ENCODE results near the gene ZNF24.

The ZNF24 gene

GRCh38 chr18:35348001-35348400 is 3.8 kb upstream of the ZNF24 start:
- H3K36me3 ChIP-seq (ENCODE audit: control insufficient read depth, insufficient read depth, low read length), result no peaks in the 10 kb centered on the region
- peaks cover 8% of the 10 kb centered on the region for H3K9me3 ChIP-seq (ENCODE audit: control insufficient read depth, insufficient read depth, low read length)
- H3K4me1 ChIP-seq (ENCODE audit: control insufficient read depth, insufficient read depth, low read length), result peaks cover 3% of the 10 kb centered on the region

GRCh38 chr18:35345950-35346349 is 1.7 kb upstream of the ZNF24 start:
- Histone ChIP-seq H3K27me3 (ENCODE audit: control insufficient read depth, insufficient read depth, low read length) (no peaks in the 10 kb centered on the region), H3K4me1 (ENCODE audit: control insufficient read depth, insufficient read depth, low read length) (peaks cover 3% of the 10 kb centered on the region), H3K4me3 (ENCODE audit: low read depth, low read length) (no peak overlapping the region), H3K36me3 (ENCODE audit: control insufficient read depth, insufficient read depth, low read length) (no peaks in the 10 kb centered on the region), H3K9ac (ENCODE audit: low read depth, low read length) (no peak overlapping the region), H3K9me3 (ENCODE audit: control insufficient read depth, insufficient read depth, low read length) (no peaks in the 10 kb centered on the region)

More at GRCh38 chr18:35348001-35348400, 3.8 kb upstream of the ZNF24 start:
- H3K4me3 ChIP-seq (ENCODE audit: low read depth, low read length), result no peak overlapping the region
- H3K27me3 ChIP-seq (ENCODE audit: control insufficient read depth, insufficient read depth, low read length), result no peaks in the 10 kb centered on the region
- no peak overlapping the region for H3K9ac ChIP-seq (ENCODE audit: low read depth, low read length)

GRCh38 chr18:35345460-35345921 is 1.3 kb upstream of the ZNF24 start:
- Histone ChIP-seq H3K4me3 (ENCODE audit: low read depth, low read length) (peak overlapping the region; percentile 15), H3K9ac (ENCODE audit: low read depth, low read length) (no peak overlapping the region)

GRCh38 chr18:35344736-35345459 is 678 bp upstream of the ZNF24 start:
- no peak overlapping the region for H3K9ac ChIP-seq (ENCODE audit: low read depth, low read length)
- no peaks in the 10 kb centered on the region for H3K9me3 ChIP-seq (ENCODE audit: control insufficient read depth, insufficient read depth, low read length)
- no peaks in the 10 kb centered on the region for H3K27me3 ChIP-seq (ENCODE audit: control insufficient read depth, insufficient read depth, low read length)
- peaks cover 3% of the 10 kb centered on the region for H3K4me1 ChIP-seq (ENCODE audit: control insufficient read depth, insufficient read depth, low read length)
- H3K4me3 ChIP-seq (ENCODE audit: low read depth, low read length), result peak overlapping the region; percentile 91
- peaks cover 6% of the 10 kb centered on the region for H3K36me3 ChIP-seq (ENCODE audit: control insufficient read depth, insufficient read depth, low read length)

More at GRCh38 chr18:35345460-35345921, 1.3 kb upstream of the ZNF24 start:
- Histone ChIP-seq H3K9me3 (ENCODE audit: control insufficient read depth, insufficient read depth, low read length) (no peaks in the 10 kb centered on the region), H3K27me3 (ENCODE audit: control insufficient read depth, insufficient read depth, low read length) (no peaks in the 10 kb centered on the region), H3K4me1 (ENCODE audit: control insufficient read depth, insufficient read depth, low read length) (peaks cover 3% of the 10 kb centered on the region), H3K36me3 (ENCODE audit: control insufficient read depth, insufficient read depth, low read length) (peaks cover under 1% of the 10 kb centered on the region)

GRCh38 chr18:35343488-35343935 is 708 bp downstream of the ZNF24 start:
- Histone ChIP-seq H3K9me3 (ENCODE audit: control insufficient read depth, insufficient read depth, low read length) (no peaks in the 10 kb centered on the region), H3K9ac (ENCODE audit: low read depth, low read length) (peak overlapping the region; percentile 62), H3K4me1 (ENCODE audit: control insufficient read depth, insufficient read depth, low read length) (peaks cover 3% of the 10 kb centered on the region), H3K27me3 (ENCODE audit: control insufficient read depth, insufficient read depth, low read length) (no peaks in the 10 kb centered on the region), H3K36me3 (ENCODE audit: control insufficient read depth, insufficient read depth, low read length) (peaks cover 16% of the 10 kb centered on the region), H3K4me3 (ENCODE audit: low read depth, low read length) (peak overlapping the region; percentile 91)

GRCh38 chr18:35337286-35337685 is 6.9 kb downstream of the ZNF24 start:
- no peak overlapping the region for H3K9ac ChIP-seq (ENCODE audit: low read depth, low read length)

GRCh38 chr18:35335866-35336265 is 8.4 kb downstream of the ZNF24 start:
- Histone ChIP-seq H3K4me3 (ENCODE audit: low read depth, low read length) (no peak overlapping the region), H3K4me1 (ENCODE audit: control insufficient read depth, insufficient read depth, low read length) (no peaks in the 10 kb centered on the region), H3K9me3 (ENCODE audit: control insufficient read depth, insufficient read depth, low read length) (no peaks in the 10 kb centered on the region), H3K36me3 (ENCODE audit: control insufficient read depth, insufficient read depth, low read length) (peaks cover 30% of the 10 kb centered on the region), H3K9ac (ENCODE audit: low read depth, low read length) (no peak overlapping the region), H3K27me3 (ENCODE audit: control insufficient read depth, insufficient read depth, low read length) (no peaks in the 10 kb centered on the region)

More at GRCh38 chr18:35337286-35337685, 6.9 kb downstream of the ZNF24 start:
- H3K27me3 ChIP-seq (ENCODE audit: control insufficient read depth, insufficient read depth, low read length), result no peaks in the 10 kb centered on the region
- H3K4me1 ChIP-seq (ENCODE audit: control insufficient read depth, insufficient read depth, low read length), result no peaks in the 10 kb centered on the region
- no peaks in the 10 kb centered on the region for H3K9me3 ChIP-seq (ENCODE audit: control insufficient read depth, insufficient read depth, low read length)
- no peak overlapping the region for H3K4me3 ChIP-seq (ENCODE audit: low read depth, low read length)
- H3K36me3 ChIP-seq (ENCODE audit: control insufficient read depth, insufficient read depth, low read length), result peaks cover 30% of the 10 kb centered on the region

- Histone ChIP-seq H3K9ac (ENCODE audit: low read depth, low read length) (no peak overlapping the region), H3K4me1 (ENCODE audit: control insufficient read depth, insufficient read depth, low read length) (no peaks in the 10 kb centered on the region), H3K27me3 (ENCODE audit: control insufficient read depth, insufficient read depth, low read length) (no peaks in the 10 kb centered on the region), H3K36me3 (ENCODE audit: control insufficient read depth, insufficient read depth, low read length) (peaks cover 23% of the 10 kb centered on the region), H3K4me3 (ENCODE audit: low read depth, low read length) (no peak overlapping the region), H3K9me3 (ENCODE audit: control insufficient read depth, insufficient read depth, low read length) (no peaks in the 10 kb centered on the region)
These were observed 9.4 kb downstream of the ZNF24 start for GRCh38 chr18:35334821-35335220.

GRCh38 chr18:35334212-35334611 is 10.0 kb downstream of the ZNF24 start:
- H3K36me3 ChIP-seq (ENCODE audit: control insufficient read depth, insufficient read depth, low read length), result peaks cover 17% of the 10 kb centered on the region
- H3K27me3 ChIP-seq (ENCODE audit: control insufficient read depth, insufficient read depth, low read length), result no peaks in the 10 kb centered on the region
- no peak overlapping the region for H3K9ac ChIP-seq (ENCODE audit: low read depth, low read length)
- H3K4me3 ChIP-seq (ENCODE audit: low read depth, low read length), result no peak overlapping the region
- no peaks in the 10 kb centered on the region for H3K9me3 ChIP-seq (ENCODE audit: control insufficient read depth, insufficient read depth, low read length)
- H3K4me1 ChIP-seq (ENCODE audit: control insufficient read depth, insufficient read depth, low read length), result no peaks in the 10 kb centered on the region

GRCh38 chr18:35331367-35332087 is 12.7 kb downstream of the ZNF24 start:
- peaks cover 3% of the 10 kb centered on the region for H3K36me3 ChIP-seq (ENCODE audit: control insufficient read depth, insufficient read depth, low read length)

GRCh38 chr18:35328868-35329267 is 15.4 kb downstream of the ZNF24 start:
- Histone ChIP-seq H3K9me3 (ENCODE audit: control insufficient read depth, insufficient read depth, low read length) (no peaks in the 10 kb centered on the region), H3K4me1 (ENCODE audit: control insufficient read depth, insufficient read depth, low read length) (peaks cover 5% of the 10 kb centered on the region), H3K36me3 (ENCODE audit: control insufficient read depth, insufficient read depth, low read length) (no peaks in the 10 kb centered on the region), H3K9ac (ENCODE audit: low read depth, low read length) (no peak overlapping the region), H3K4me3 (ENCODE audit: low read depth, low read length) (no peak overlapping the region), H3K27me3 (ENCODE audit: control insufficient read depth, insufficient read depth, low read length) (no peaks in the 10 kb centered on the region)

More at GRCh38 chr18:35331367-35332087, 12.7 kb downstream of the ZNF24 start:
- no peak overlapping the region for H3K4me3 ChIP-seq (ENCODE audit: low read depth, low read length)
- H3K27me3 ChIP-seq (ENCODE audit: control insufficient read depth, insufficient read depth, low read length), result no peaks in the 10 kb centered on the region
- no peaks in the 10 kb centered on the region for H3K9me3 ChIP-seq (ENCODE audit: control insufficient read depth, insufficient read depth, low read length)
- H3K4me1 ChIP-seq (ENCODE audit: control insufficient read depth, insufficient read depth, low read length), result no peaks in the 10 kb centered on the region
- no peak overlapping the region for H3K9ac ChIP-seq (ENCODE audit: low read depth, low read length)
